Ishikawa (cell line): ENCODE measurements around the gene GIMD1.

Experiments used
- CREB1 ChIP-seq: IDR thresholded peaks from 2 replicates; pipeline ENCODE4 v1.6.1; 2012; ENCODE audit warnings: low read depth
- REST ChIP-seq: IDR thresholded peaks from 2 replicates; pipeline ENCODE4 v1.6.1; 2012; ENCODE audit warnings: low read depth, mild to moderate bottlenecking
- YY1 ChIP-seq: IDR thresholded peaks from 2 replicates; pipeline ENCODE4 v1.6.1; 2012; ENCODE audit warnings: low read depth
- ZBTB7A ChIP-seq: IDR thresholded peaks from 2 replicates; pipeline ENCODE4 v1.6.1; 2012; ENCODE audit warnings: low read depth

GRCh38 chr4:106364282-106364681, 4.3 kb downstream of the GIMD1 start:
- TF ChIP-seq ZBTB7A, result no peak
- no peak for TF ChIP-seq REST
- no peak for TF ChIP-seq CREB1
- no peak for TF ChIP-seq YY1
